Fibroblast of the aortic adventitia (primary cell): ENCODE measurements around the gene MTREX. TPM values are rescaled to one million over a fixed set of nuclear protein-coding genes. Genes with fewer than 3 reads are reported as not detected.

Experiments
- DNase-seq: peaks from one replicate; pipeline ENCODE4 v3.0.0-alpha.2; 2010; ENCODE audit warnings: low read depth
- H3K4me3 ChIP-seq: 2 replicates; pipeline ENCODE4 v1.5.1; 2011; ENCODE audit warnings: low read depth, mild to moderate bottlenecking, control low read depth, low read length, moderate library complexity
- CTCF ChIP-seq: IDR thresholded peaks from 2 replicates; pipeline ENCODE4 v1.5.1; 2011; ENCODE audit warnings: mild to moderate bottlenecking, low read length, control low read depth, inconsistent platforms; ENCODE audit not compliant: insufficient read depth
- total RNA-seq: library from RNA; depleted of rRNA; stranded (reverse); fragments of >200 nt; gene quantifications from 2 replicates; pipeline ENCODE4 v1.2.3, GENCODE V29; 2012; ENCODE audit warnings: low replicate concordance

The MTREX gene
- total RNA-seq, 1 donor, result 123 TPM

GRCh38 chr5:55470282-55470681, 162.5 kb downstream of the MTREX start:
- no peak for DNase-seq
- no peak overlapping the region for H3K4me3 ChIP-seq
- no peak for TF ChIP-seq CTCF

- no peak for DNase-seq
- H3K4me3 ChIP-seq, result no peak overlapping the region
- no peak for TF ChIP-seq CTCF
These were observed 163.7 kb downstream of the MTREX start for GRCh38 chr5:55471468-55471867.

- DNase-seq, result no peak
- H3K4me3 ChIP-seq, result no peak overlapping the region
- no peak for TF ChIP-seq CTCF
These were observed 164.9 kb downstream of the MTREX start for GRCh38 chr5:55472642-55473041.

Other genes starting within 250 kb of the MTREX start
- gene GZMA, start 205.3 kb upstream of the MTREX start, total RNA-seq, result not detected in 2 replicates
- 79.7 and 244 TPM in 2 replicates for gene GPX8, start 147.8 kb upstream of the MTREX start, total RNA-seq
- not detected in 2 replicates for gene CDC20B, start 134.8 kb upstream of the MTREX start, total RNA-seq
- not detected in 2 replicates for gene MCIDAS, start 80.7 kb upstream of the MTREX start, total RNA-seq
- gene CCNO, start 74.4 kb upstream of the MTREX start, total RNA-seq, result 0.18 TPM in 1 of 2 replicates, not detected in the other
- gene DHX29, start 295 bp upstream of the MTREX start, total RNA-seq, result 36.7 and 53.4 TPM in 2 replicates
- gene PLPP1, start 227.0 kb downstream of the MTREX start, total RNA-seq, result 71.8 and 254 TPM in 2 replicates